H1 (cell line): ENCODE measurements around the gene GPNMB. TPM values are rescaled to one million over a fixed set of nuclear protein-coding genes. Genes with fewer than 3 reads are reported as not detected.

ENCODE experiments used
- CTCF ChIA-PET: fragments of 300-600 bp; sonication (Branson Sonifier 250); formaldehyde crosslinking; loops from one replicate; lab custom pipeline; 2021; ENCODE audit not compliant: partially characterized antibody; lab: Charles Lee
- POLR2A ChIA-PET: fragments of 300-600 bp; sonication (Branson Sonifier 250); formaldehyde crosslinking; loops from one replicate; lab custom pipeline; 2021; ENCODE audit warnings: inconsistent platforms; ENCODE audit not compliant: partially characterized antibody; lab: Charles Lee
- DNase-seq, 2 experiments: peaks; one replicate each; pipeline versions ENCODE4 v3.0.0 to v3.0.0-alpha.2; 2010 to 2022; ENCODE audit warnings: low spot score in 2 of 2, low read depth in 1 of 2, mixed read lengths in 1 of 2
- FAIRE-seq: peaks from 2 replicates; lab custom pipeline; 2011; peaks lifted over from hg19 to GRCh38; lab: Jason Lieb, UNC
- H2AFZ ChIP-seq: 2 replicates; pipeline ENCODE4 v1.8.1; 2012; ENCODE audit warnings: low read length, inconsistent platforms
- H2AK5ac ChIP-seq: 2 replicates; pipeline ENCODE4 v1.6.1; 2013; ENCODE audit warnings: low read depth, low read length
- H2BK120ac ChIP-seq: replicated peaks from 2 replicates; pipeline ENCODE3; 2013; ENCODE audit warnings: low read depth, low read length, inconsistent platforms
- H2BK12ac ChIP-seq: 2 replicates; pipeline ENCODE4 v1.6.1; 2013; ENCODE audit warnings: low read depth, low read length
- H2BK15ac ChIP-seq: 2 replicates; pipeline ENCODE4 v1.6.1; 2013; ENCODE audit warnings: low read length
- H2BK20ac ChIP-seq: 2 replicates; pipeline ENCODE4 v1.6.1; 2013; ENCODE audit warnings: low read length
- H2BK5ac ChIP-seq: 2 replicates; pipeline ENCODE4 v1.6.1; 2013; ENCODE audit warnings: low read depth, low read length
- H3K14ac ChIP-seq: 2 replicates; pipeline ENCODE4 v1.6.1; 2013; ENCODE audit warnings: inconsistent platforms; ENCODE audit not compliant: insufficient read length
- H3K18ac ChIP-seq: 2 replicates; pipeline ENCODE4 v1.6.1; 2013; ENCODE audit warnings: low read length; ENCODE audit errors: extremely low read depth
- H3K23ac ChIP-seq: 2 replicates; pipeline ENCODE4 v1.6.1; 2013; ENCODE audit warnings: inconsistent platforms; ENCODE audit not compliant: insufficient read length
- H3K23me2 ChIP-seq: 2 replicates; pipeline ENCODE4 v1.6.1; 2013; ENCODE audit warnings: low read depth, low read length
- H3K27ac ChIP-seq: 2 replicates; pipeline ENCODE4 v1.6.1; 2011; ENCODE audit warnings: low read depth, low read length, inconsistent platforms
- H3K27me3 ChIP-seq, 4 experiments: replicated peaks in 1 of 4; 1 replicate in 1 of 4; 2 replicates in 3 of 4; pipeline versions ENCODE4 v1.6.1 to v1.8.1; 2011 to 2013; ENCODE audit warnings: low read length in 3 of 4, mild to moderate bottlenecking in 3 of 4, inconsistent platforms in 2 of 4, mixed read lengths in 2 of 4, moderate library complexity in 1 of 4; ENCODE audit not compliant: control insufficient read depth in 3 of 4, insufficient read depth in 3 of 4; ENCODE audit errors: extremely low read depth in 1 of 4
- H3K36me3 ChIP-seq, 4 experiments: 2 replicates each; pipeline versions ENCODE4 v1.6.1 to v1.8.1; 2011 to 2013; ENCODE audit warnings: mild to moderate bottlenecking in 4 of 4, low read length in 3 of 4, moderate library complexity in 2 of 4, control low read depth in 1 of 4, inconsistent platforms in 1 of 4; ENCODE audit not compliant: insufficient read depth in 4 of 4, control insufficient read depth in 2 of 4
- H3K4ac ChIP-seq: replicated peaks from 2 replicates; pipeline ENCODE3; 2013; ENCODE audit warnings: low read length, low read depth, mixed read lengths, inconsistent platforms; ENCODE audit not compliant: insufficient read length
- H3K4me1 ChIP-seq, 4 experiments: replicated peaks in 1 of 4; 1 replicate in 1 of 4; 2 replicates in 3 of 4; pipeline versions ENCODE4 v1.6.1 to v1.8.1; 2011 to 2013; ENCODE audit warnings: low read length in 3 of 4, inconsistent platforms in 2 of 4, mixed read lengths in 1 of 4; ENCODE audit not compliant: insufficient read depth in 4 of 4, control insufficient read depth in 3 of 4
- H3K4me2 ChIP-seq, 2 experiments: 2 replicates each; pipeline versions ENCODE4 v1.6.1 to v1.8.1; 2011 to 2013; ENCODE audit warnings: low read depth in 2 of 2, low read length in 2 of 2, control low read depth in 1 of 2, inconsistent platforms in 1 of 2, mild to moderate bottlenecking in 1 of 2; ENCODE audit not compliant: insufficient read depth in 1 of 2
- H3K4me3 ChIP-seq, 4 experiments: fragments of 200-600, 300-600 bp in 1 of 4; sonication (generic), shearing (Covaris generic), sonication (Bioruptor Twin) in 1 of 4; 2 replicates each; pipeline versions ENCODE4 v1.5.1 to v1.8.1; 2011 to 2016; ENCODE audit warnings: low read length in 4 of 4, low read depth in 3 of 4, control low read depth in 2 of 4, inconsistent platforms in 2 of 4, mild to moderate bottlenecking in 2 of 4, mixed read lengths in 1 of 4, moderate library complexity in 1 of 4; ENCODE audit not compliant: insufficient read depth in 2 of 4; ENCODE audit errors: extremely low read depth in 1 of 4
- H3K56ac ChIP-seq: replicated peaks from 2 replicates; pipeline ENCODE3; 2013; ENCODE audit warnings: low read depth, mild to moderate bottlenecking, mixed read lengths, low read length, inconsistent platforms; ENCODE audit not compliant: insufficient read length
- H3K79me1 ChIP-seq: 2 replicates; pipeline ENCODE4 v1.6.1; 2013; ENCODE audit warnings: low read depth, low read length, control low read depth
- H3K79me2 ChIP-seq, 2 experiments: 2 replicates each; pipeline versions ENCODE4 v1.6.1 to v1.8.1; 2012 to 2013; ENCODE audit warnings: low read length in 2 of 2, mild to moderate bottlenecking in 2 of 2, inconsistent platforms in 1 of 2; ENCODE audit not compliant: insufficient read depth in 2 of 2, control insufficient read depth in 1 of 2
- H3K9ac ChIP-seq, 4 experiments: replicated peaks in 1 of 4; 1 replicate in 1 of 4; 2 replicates in 3 of 4; pipeline versions ENCODE4 v1.6.1 to v1.8.1; 2011 to 2013; ENCODE audit warnings: low read depth in 3 of 4, low read length in 3 of 4, control low read depth in 2 of 4, mild to moderate bottlenecking in 2 of 4, moderate library complexity in 2 of 4, inconsistent platforms in 1 of 4; ENCODE audit errors: extremely low read depth in 1 of 4
- H3K9me3 ChIP-seq, 2 experiments: 2 replicates each; pipeline versions ENCODE4 v1.6.1 to v1.8.1; 2012 to 2013; ENCODE audit warnings: mild to moderate bottlenecking in 2 of 2, moderate library complexity in 2 of 2, control low read depth in 1 of 2, inconsistent platforms in 1 of 2, low read depth in 1 of 2, low read length in 1 of 2, mixed read lengths in 1 of 2; ENCODE audit not compliant: insufficient read depth in 2 of 2
- H4K20me1 ChIP-seq, 2 experiments: replicated peaks in 1 of 2; 2 replicates each; pipeline versions ENCODE3 to v1.8.1; 2011 to 2013; ENCODE audit warnings: inconsistent platforms in 2 of 2, low read length in 2 of 2, mild to moderate bottlenecking in 1 of 2; ENCODE audit not compliant: insufficient read depth in 2 of 2, control insufficient read depth in 1 of 2
- H4K5ac ChIP-seq: 2 replicates; pipeline ENCODE4 v1.6.1; 2013; ENCODE audit warnings: low read length, low read depth, mixed read lengths, inconsistent platforms; ENCODE audit not compliant: insufficient read length
- H4K8ac ChIP-seq: 2 replicates; pipeline ENCODE4 v1.8.0; 2013; ENCODE audit warnings: mild to moderate bottlenecking, moderate library complexity, low read length, inconsistent platforms; ENCODE audit not compliant: insufficient read depth; ENCODE audit errors: extremely low read depth
- H4K91ac ChIP-seq: replicated peaks from 2 replicates; pipeline ENCODE3; 2013; ENCODE audit warnings: low read length, mixed read lengths, inconsistent platforms; ENCODE audit not compliant: insufficient read length
- KDM5A ChIP-seq: fragments of 200-600 bp; IDR thresholded peaks from 2 replicates; pipeline ENCODE4 v1.7.1; 2012; ENCODE audit warnings: mild to moderate bottlenecking, low read length, inconsistent platforms, mixed read lengths
- SIRT6 ChIP-seq: IDR thresholded peaks from one replicate; pipeline ENCODE4 v1.7.1; 2012; ENCODE audit warnings: low read length, inconsistent platforms
- SUZ12 ChIP-seq: fragments of 200-600 bp; sonication (generic); IDR thresholded peaks from 2 replicates; pipeline ENCODE4 v1.6.1; 2012; ENCODE audit warnings: mild to moderate bottlenecking, inconsistent platforms, low read length, moderate library complexity, mixed read lengths
- WGBS, 2 experiments: shearing (Covaris generic) in 1 of 2; methylation state at CpG; one replicate each; pipeline versions ENCODE4 v1.1.6 to v1.1.7; 2013 to 2015; ENCODE audit warnings: low lambda C conversion rate in 2 of 2, mixed read lengths in 2 of 2, inconsistent platforms in 1 of 2, low coverage in 1 of 2, missing lambda C conversion rate in 1 of 2; ENCODE audit not compliant: insufficient replicate concordance in 2 of 2, insufficient coverage in 1 of 2, insufficient read length in 1 of 2; ENCODE audit errors: extremely low coverage in 1 of 2, missing lambda C conversion rate in 1 of 2; 5-methylcytosine and 5-hydroxymethylcytosine counted together
- polyA plus RNA-seq, 7 experiments: library from polyadenylated mRNA; depleted of rRNA in 3 of 7; stranded (reverse) in 5 of 7; unstranded in 2 of 7; fragments of >200 nt in 5 of 7; fragments of 200-250 nt in 2 of 7; gene quantifications; 1 replicate in 5 of 7; 2 replicates in 1 of 7; 4 replicates in 1 of 7; pipeline versions ENCODE4 v1.2.1 to v1.2.3, GENCODE V29; 2011 to 2013; ENCODE audit warnings: missing spikeins in 2 of 7, mixed read lengths in 2 of 7
- total RNA-seq: library from RNA; stranded (reverse); fragmentation: NEBNext Ultra II Directional; extraction: Animal tissue kit (Norgen Biotek cat#: 25700); gene quantifications from 2 replicates; pipeline ENCODE4 v1.2.1, GENCODE V29; 2021

Gene GPNMB
- total and polyA plus RNA-seq, 2 of the 8 experiments (the other 6 are each of a cell fraction or from before 2014, with no cell fraction given) = 1.1 to 1.4 TPM

DNA sequence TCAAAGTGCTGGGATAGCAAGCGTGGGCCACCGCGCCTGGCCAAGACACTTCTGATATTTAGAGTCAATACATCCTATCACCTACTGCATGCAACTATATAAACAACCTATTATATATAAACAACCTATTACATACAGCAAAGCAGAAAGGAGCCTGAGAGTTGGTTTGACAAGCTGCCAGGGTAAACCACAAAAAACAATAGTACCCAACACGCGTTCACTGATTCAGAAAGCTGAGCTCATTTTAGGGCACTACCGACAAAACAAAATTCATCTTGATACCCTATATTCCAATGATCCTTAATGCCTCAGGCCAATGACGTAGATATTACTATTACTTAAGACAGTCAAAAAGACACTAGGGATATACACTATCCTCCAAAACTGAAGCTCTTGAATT is 68.8 kb downstream of the GPNMB start:
- no peaks in the 10 kb centered on the region for H3K4me1 ChIP-seq
- peaks cover 32 to 98% (median 73%) of the 10 kb centered on the region in 4 experiments for H3K36me3 ChIP-seq
- ChIA-PET CTCF (no interaction called here), POLR2A (interaction anchor here (5.7 kb wide), 1 partner anchor 12 kb away, joined by 23 read pairs; no protein-coding TSS in a partner anchor)
- H2BK120ac ChIP-seq = no peak overlapping the region
- no peak overlapping the region for H4K91ac ChIP-seq
- H3K23ac ChIP-seq = no peak overlapping the region
- H3K56ac ChIP-seq = no peak overlapping the region
- no peak overlapping the region for H2AFZ ChIP-seq
- H3K23me2 ChIP-seq = no peaks in the 10 kb centered on the region
- no peak overlapping the region for H3K9ac ChIP-seq
- no peak overlapping the region for H3K4ac ChIP-seq
- no peaks in the 10 kb centered on the region for H3K9me3 ChIP-seq
- H3K27ac ChIP-seq = no peak overlapping the region
- H2BK12ac ChIP-seq = no peak overlapping the region
- no peak for TF ChIP-seq SIRT6
- TF ChIP-seq SUZ12 = no peak
- no peak for TF ChIP-seq KDM5A
- no peak overlapping the region for H3K14ac ChIP-seq
- no peaks in the 10 kb centered on the region for H3K79me2 ChIP-seq
- H4K20me1 ChIP-seq = peaks cover 0 to 3% of the 10 kb centered on the region in 2 experiments
- H4K8ac ChIP-seq = no peak overlapping the region
- FAIRE-seq (no peak), DNase-seq (no peak)
- no peak overlapping the region for H4K5ac ChIP-seq
- H3K18ac ChIP-seq = no peak overlapping the region
- 81% methylated on average over 7 of the region's 7 CpGs; no CpG with 5 or more reads in 1 of the 2 experiments for WGBS, 2 experiments
- H3K27me3 ChIP-seq = no peaks in the 10 kb centered on the region
- H3K4me3 ChIP-seq = no peak overlapping the region
- no peak overlapping the region for H3K4me2 ChIP-seq
- H2BK20ac ChIP-seq = no peak overlapping the region
- H2AK5ac ChIP-seq = no peak overlapping the region
- H3K79me1 ChIP-seq = no peaks in the 10 kb centered on the region; the same call in 1 of the 2 replicates
- no peak overlapping the region for H2BK15ac ChIP-seq
- no peak overlapping the region for H2BK5ac ChIP-seq

Other genes starting within 250 kb of the GPNMB start
- gene HYCC1, start 232.6 kb upstream of the GPNMB start, total RNA-seq = 142 and 147 TPM in 2 replicates
- 20.2 and 23.8 TPM in 2 replicates for gene HYCC1, start 232.6 kb upstream of the GPNMB start, polyA plus RNA-seq (2011; rRNA removed)
- gene KLHL7, start 141.0 kb upstream of the GPNMB start, total RNA-seq = 111 and 115 TPM in 2 replicates
- 44.2 and 65.3 TPM in 2 replicates for gene KLHL7, start 141.0 kb upstream of the GPNMB start, polyA plus RNA-seq (2011; rRNA removed)
- gene NUP42, start 64.7 kb upstream of the GPNMB start, total RNA-seq = 27.8 and 31.8 TPM in 2 replicates
- gene NUP42, start 64.7 kb upstream of the GPNMB start, polyA plus RNA-seq (2011; rRNA removed) = 25.0 and 41.2 TPM in 2 replicates
- 84.0 and 86.8 TPM in 2 replicates for gene MALSU1, start 52.6 kb downstream of the GPNMB start, total RNA-seq
- 72.5 and 73.5 TPM in 2 replicates for gene MALSU1, start 52.6 kb downstream of the GPNMB start, polyA plus RNA-seq (2011; rRNA removed)
- gene IGF2BP3, start 223.7 kb downstream of the GPNMB start, total RNA-seq = 190 and 193 TPM in 2 replicates
- gene IGF2BP3, start 223.7 kb downstream of the GPNMB start, polyA plus RNA-seq (2011; rRNA removed) = 66.3 and 94.6 TPM in 2 replicates